H1 (cell line): ENCODE results near the gene KIF1B. TPM values are rescaled to one million over a fixed set of nuclear protein-coding genes. Genes with fewer than 3 reads are reported as not detected.

Experiments
- BCL11A ChIP-seq, 2 experiments: IDR thresholded peaks; one replicate each; pipeline ENCODE4 v1.6.1; 2011; ENCODE audit warnings: low read depth in 2 of 2, low read length in 2 of 2, mild to moderate bottlenecking in 2 of 2
- POU5F1 ChIP-seq: IDR thresholded peaks from 2 replicates; pipeline ENCODE4 v1.6.1; 2011; ENCODE audit warnings: low read depth, mild to moderate bottlenecking, low read length, moderate library complexity
- RXRA ChIP-seq: IDR thresholded peaks from 2 replicates; pipeline ENCODE4 v1.6.1; 2011; ENCODE audit warnings: low read depth, mild to moderate bottlenecking, low read length, moderate library complexity; ENCODE audit not compliant: insufficient read depth
- SAP30 ChIP-seq: fragments of 300-600 bp; sonication (generic); IDR thresholded peaks from 2 replicates; pipeline ENCODE4 v1.7.1; 2012; ENCODE audit warnings: low read length, moderate library complexity, mild to moderate bottlenecking, inconsistent platforms; ENCODE audit not compliant: insufficient read depth, insufficient replicate concordance
- SIX5 ChIP-seq: IDR thresholded peaks from 2 replicates; pipeline ENCODE4 v1.6.1; 2011; ENCODE audit warnings: mild to moderate bottlenecking, low read depth, low read length
- SRF ChIP-seq: IDR thresholded peaks from 2 replicates; pipeline ENCODE4 v1.6.1; 2011; ENCODE audit warnings: mild to moderate bottlenecking, low read depth, low read length, moderate library complexity
- polyA plus RNA-seq, 7 experiments: library from polyadenylated mRNA; depleted of rRNA in 3 of 7; stranded (reverse) in 5 of 7; unstranded in 2 of 7; fragments of >200 nt in 5 of 7; fragments of 200-250 nt in 2 of 7; gene quantifications; 1 replicate in 5 of 7; 2 replicates in 1 of 7; 4 replicates in 1 of 7; pipeline versions ENCODE4 v1.2.1 to v1.2.3, GENCODE V29; 2011 to 2013; ENCODE audit warnings: missing spikeins in 2 of 7, mixed read lengths in 2 of 7
- total RNA-seq: library from RNA; stranded (reverse); fragmentation: NEBNext Ultra II Directional; extraction: Animal tissue kit (Norgen Biotek cat#: 25700); gene quantifications from 2 replicates; pipeline ENCODE4 v1.2.1, GENCODE V29; 2021

The KIF1B gene
- total and polyA plus RNA-seq, 2 of the 8 experiments (the other 6 are each of a cell fraction or from before 2014, with no cell fraction given) = 39.1 to 74.2 TPM

DNA sequence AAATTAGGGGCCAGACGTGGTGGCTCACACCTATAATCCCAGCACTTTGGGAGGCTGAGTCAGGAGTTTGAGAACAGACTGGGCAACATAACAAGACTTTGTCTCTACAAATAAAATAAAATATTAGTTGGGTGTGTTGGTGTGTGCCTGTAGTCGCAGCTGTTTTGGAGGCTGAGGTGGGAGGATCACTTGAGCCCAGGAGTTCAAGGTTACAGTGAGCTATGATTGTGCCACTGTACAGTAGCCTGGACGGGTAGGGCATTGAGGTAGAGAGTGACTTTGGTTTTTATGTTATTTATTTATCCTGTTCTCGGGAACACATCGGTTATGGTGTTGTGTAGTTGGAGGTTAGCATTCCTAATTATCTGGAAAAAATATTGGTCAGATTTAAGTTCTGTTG lies 19.5 kb downstream of the KIF1B start (continued):
- TF ChIP-seq BCL11A (IDR thresholded peaks at IDR 0.05; ENCODE audit: low read depth in 2 of 2, low read length in 2 of 2) (no peak), SIX5 (no peak), SAP30 (no peak), SRF (no peak), RXRA (no peak), POU5F1 (no peak)
